Large intestine (tissue), 3 donors: ENCODE data around the gene MAML2. TPM values are rescaled to one million over a fixed set of nuclear protein-coding genes. Genes with fewer than 3 reads are reported as not detected.

Source experiments
- DNase-seq, 2 donors: peaks; one replicate each; pipeline versions ENCODE4 v3.0.0 to v3.0.0-alpha.2; 2013
- H3K27ac ChIP-seq: one replicate; pipeline ENCODE4 v1.5.1; 2013; ENCODE audit warnings: low read length
- H3K27me3 ChIP-seq: 2 replicates; pipeline ENCODE4 v1.6.1; 2013; ENCODE audit warnings: low read length; ENCODE audit not compliant: control insufficient read depth, insufficient read depth
- H3K36me3 ChIP-seq: 2 replicates; pipeline ENCODE4 v1.6.1; 2013; ENCODE audit warnings: low read length; ENCODE audit not compliant: control insufficient read depth, insufficient read depth
- H3K4me1 ChIP-seq: one replicate; pipeline ENCODE4 v1.6.1; 2013; ENCODE audit warnings: low read length; ENCODE audit not compliant: control insufficient read depth, insufficient read depth
- H3K4me3 ChIP-seq: one replicate; pipeline ENCODE4 v1.5.1; 2013; ENCODE audit warnings: low read length
- H3K9me3 ChIP-seq: one replicate; pipeline ENCODE4 v1.6.1; 2013; ENCODE audit warnings: mild to moderate bottlenecking, low read depth, low read length, moderate library complexity; ENCODE audit not compliant: control insufficient read depth
- WGBS: methylation state at CpG from one replicate; pipeline ENCODE4 v1.1.5; 2013; ENCODE audit warnings: low lambda C conversion rate; ENCODE audit not compliant: insufficient coverage; 5-methylcytosine and 5-hydroxymethylcytosine counted together
- polyA plus RNA-seq: library from polyadenylated mRNA; unstranded; fragments of 120-200 nt; gene quantifications from one replicate; pipeline ENCODE4 v1.2.1, GENCODE V29; 2013

The MAML2 gene
- polyA plus RNA-seq, 1 donor, result 11.2 TPM

DNA sequence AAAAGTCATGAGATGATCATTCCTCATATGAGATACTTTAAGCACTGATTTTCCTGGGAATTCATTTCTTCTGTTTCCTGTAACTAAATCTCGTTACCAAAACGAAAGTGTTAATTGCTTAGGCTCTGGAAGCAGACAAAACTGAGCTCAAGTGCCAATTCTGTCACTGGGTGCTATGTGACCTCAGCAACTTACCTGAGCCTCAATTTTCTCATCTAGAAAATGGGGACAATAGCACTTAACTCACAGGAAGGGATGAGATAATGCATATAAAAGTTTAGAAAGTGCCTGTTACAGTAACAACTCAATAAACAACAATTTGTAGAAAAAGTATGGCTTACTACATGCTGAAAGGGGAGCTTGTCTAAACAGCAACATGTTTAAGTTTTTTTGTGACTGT is 248.8 kb downstream of the MAML2 start:
- WGBS, result no CpG with 5 or more reads among the region's 2 CpGs
- H3K9me3 ChIP-seq, result no peaks in the 10 kb centered on the region

DNA sequence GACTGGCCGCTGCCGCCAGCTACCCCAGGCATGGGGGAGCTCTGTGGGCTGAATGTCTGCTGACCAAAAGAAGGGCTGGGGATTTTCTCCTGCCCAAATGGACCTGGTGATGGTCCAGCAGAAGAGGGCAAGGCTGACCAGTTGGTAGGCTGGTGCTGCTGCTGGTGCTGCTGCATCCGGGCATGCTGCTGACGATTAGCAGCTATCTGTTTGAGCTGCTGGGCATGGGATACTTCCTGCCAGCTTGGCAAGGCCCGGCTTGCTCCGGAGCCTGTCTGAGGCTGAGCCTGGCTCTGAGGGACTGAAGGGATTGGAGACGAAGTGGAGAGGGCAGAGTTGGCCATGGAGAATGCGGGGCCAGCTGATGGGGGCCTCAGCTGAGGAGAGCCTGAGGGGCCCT is 250.5 kb downstream of the MAML2 start:
- peaks cover 21% of the 10 kb centered on the region for H3K36me3 ChIP-seq
- whole genome bisulfite sequencing, result no CpG with 5 or more reads among the region's 8 CpGs
- H3K4me1 ChIP-seq, result peaks cover 22% of the 10 kb centered on the region
- H3K4me3 ChIP-seq, result no peak overlapping the region
- no peaks in the 10 kb centered on the region for H3K9me3 ChIP-seq
- no peak for DNase-seq
- H3K27me3 ChIP-seq, result no peaks in the 10 kb centered on the region
- no peak overlapping the region for H3K27ac ChIP-seq

More for the DNA sequence above, 248.8 kb downstream of the MAML2 start:
- Histone ChIP-seq H3K4me3 (no peak overlapping the region), H3K27me3 (no peaks in the 10 kb centered on the region), H3K4me1 (peaks cover 38% of the 10 kb centered on the region), H3K36me3 (peaks cover 21% of the 10 kb centered on the region), H3K27ac (no peak overlapping the region)
- DNase-seq, result no peak

DNA sequence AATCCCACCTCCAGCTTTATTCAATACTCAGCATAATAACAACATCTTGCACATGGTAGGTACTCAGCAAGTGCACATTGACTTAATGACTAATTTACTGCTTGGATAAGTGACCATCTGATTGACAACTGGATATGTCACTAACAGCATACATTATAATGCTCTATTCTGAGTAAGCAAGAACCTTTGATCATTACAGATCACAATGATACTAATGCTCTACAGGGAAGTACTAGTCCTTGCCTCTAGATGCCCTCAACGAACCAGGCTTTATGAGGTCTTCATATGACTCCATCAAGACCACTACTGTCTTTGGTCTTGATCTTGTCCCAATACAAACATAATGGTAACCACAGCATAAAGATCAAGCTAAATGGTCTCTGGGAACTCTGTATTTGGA is 251.5 kb downstream of the MAML2 start:
- Histone ChIP-seq H3K27me3 (no peaks in the 10 kb centered on the region), H3K4me3 (no peak overlapping the region), H3K36me3 (peaks cover 21% of the 10 kb centered on the region), H3K9me3 (no peaks in the 10 kb centered on the region), H3K27ac (no peak overlapping the region), H3K4me1 (peaks cover 12% of the 10 kb centered on the region)
- WGBS, result no CpG with 5 or more reads among the region's 1 CpG
- DNase-seq, result no peak

DNA sequence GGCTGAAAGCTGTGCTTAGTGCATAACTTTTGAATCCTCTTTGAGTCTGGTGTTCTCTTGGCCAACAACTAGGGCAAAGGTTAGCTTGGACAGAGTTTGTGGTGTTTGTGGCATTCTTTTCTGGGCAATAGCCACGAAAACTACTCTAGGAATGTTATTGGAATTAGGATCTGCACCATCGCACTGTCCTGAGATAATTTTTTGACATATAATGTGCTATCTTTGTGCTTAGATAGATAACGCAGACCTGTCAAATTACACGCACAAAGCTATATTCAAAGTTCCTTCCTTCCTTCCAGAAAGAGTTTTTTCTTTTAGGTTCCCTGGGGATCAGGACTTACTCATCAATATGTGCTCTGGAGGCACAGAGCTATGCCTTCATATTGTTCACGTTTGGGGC is 252.3 kb downstream of the MAML2 start:
- DNase-seq, result no peak

DNA sequence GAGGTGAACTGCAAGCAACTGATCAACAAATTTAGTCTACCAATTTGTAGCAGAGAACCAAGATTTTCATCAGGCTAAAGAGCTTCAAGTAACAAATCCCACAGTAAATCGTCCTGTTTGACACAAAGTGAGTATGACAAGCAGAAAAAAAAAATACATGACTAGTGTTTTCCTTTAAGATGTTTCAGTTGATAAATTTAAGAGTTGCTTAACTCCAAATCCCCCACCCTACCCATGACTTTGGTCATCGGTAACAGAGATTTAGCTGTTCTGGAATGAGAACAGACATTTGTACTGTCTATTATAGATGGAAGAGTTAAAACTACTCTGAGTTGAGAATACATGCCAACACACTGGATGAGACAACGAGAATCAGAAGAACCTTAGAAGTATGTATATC is 254.1 kb downstream of the MAML2 start:
- no peaks in the 10 kb centered on the region for H3K27me3 ChIP-seq
- no peak overlapping the region for H3K4me3 ChIP-seq
- no peak overlapping the region for H3K27ac ChIP-seq
- no peaks in the 10 kb centered on the region for H3K4me1 ChIP-seq
- DNase-seq, result no peak
- H3K36me3 ChIP-seq, result peaks cover 21% of the 10 kb centered on the region
- 100% methylated on average over 1 of the region's 3 CpGs for WGBS
- H3K9me3 ChIP-seq, result no peaks in the 10 kb centered on the region

More for the DNA sequence above, 252.3 kb downstream of the MAML2 start:
- H3K4me3 ChIP-seq, result no peak overlapping the region
- H3K4me1 ChIP-seq, result peaks cover 5% of the 10 kb centered on the region
- no peaks in the 10 kb centered on the region for H3K9me3 ChIP-seq
- 65% methylated on average over 2 of the region's 5 CpGs for WGBS
- H3K27ac ChIP-seq, result no peak overlapping the region
- H3K36me3 ChIP-seq, result peaks cover 21% of the 10 kb centered on the region
- H3K27me3 ChIP-seq, result no peaks in the 10 kb centered on the region

DNA sequence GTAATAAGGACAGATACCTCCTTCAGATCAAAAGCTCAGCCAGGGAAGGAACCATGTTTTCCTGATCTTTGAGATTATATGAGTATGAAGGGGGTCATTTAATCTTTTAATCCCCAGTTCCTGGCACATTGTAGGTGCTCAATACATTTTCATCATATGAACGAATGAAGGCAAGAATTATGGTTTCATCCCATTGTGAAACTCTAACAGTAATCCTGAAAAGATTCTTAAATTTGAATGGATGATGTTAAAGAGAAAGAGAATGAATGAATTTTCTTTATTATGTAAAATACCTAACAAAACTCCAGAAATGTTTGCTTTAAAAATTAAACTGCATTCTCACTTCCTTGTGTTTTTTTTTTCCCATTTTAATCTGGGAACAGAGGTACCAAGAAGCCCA is 256.9 kb downstream of the MAML2 start:
- Histone ChIP-seq H3K36me3 (peaks cover under 1% of the 10 kb centered on the region), H3K4me3 (no peak overlapping the region), H3K27me3 (no peaks in the 10 kb centered on the region), H3K27ac (no peak overlapping the region), H3K9me3 (no peaks in the 10 kb centered on the region), H3K4me1 (peaks cover 4% of the 10 kb centered on the region)
- DNase-seq, result no peak
- 86% methylated on average over 1 of the region's 1 CpG for WGBS

DNA sequence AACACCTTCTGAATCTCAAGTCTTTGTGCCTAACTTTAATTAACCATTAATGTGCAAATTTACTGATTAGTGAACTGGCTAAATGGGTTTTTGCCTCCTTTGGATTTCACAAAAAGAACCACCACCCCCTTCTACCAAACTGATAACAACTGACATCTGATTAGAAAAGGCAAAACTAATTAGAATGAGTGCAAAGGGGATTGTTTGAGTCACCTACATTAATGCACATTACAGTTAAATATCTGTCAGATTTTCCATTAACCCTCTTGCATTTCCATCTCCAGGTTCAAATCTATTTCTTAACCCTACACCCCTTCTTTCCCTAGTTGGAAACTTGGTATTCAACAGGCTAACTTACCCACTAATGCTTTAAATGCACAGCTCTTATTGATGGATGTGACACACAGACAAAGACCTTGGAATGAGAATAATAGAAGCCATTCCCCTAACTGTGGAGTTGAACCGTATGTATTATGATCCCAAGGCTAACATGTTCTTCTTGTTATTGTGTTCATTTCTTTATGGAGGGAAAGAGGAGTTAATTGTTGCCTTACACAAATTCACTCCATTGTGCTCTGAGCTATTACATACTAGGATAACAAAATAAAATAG is 257.6 kb downstream of the MAML2 start:
- Histone ChIP-seq H3K27ac (no peak overlapping the region), H3K27me3 (no peaks in the 10 kb centered on the region), H3K4me3 (no peak overlapping the region), H3K9me3 (no peaks in the 10 kb centered on the region), H3K4me1 (peaks cover 4% of the 10 kb centered on the region), H3K36me3 (no peaks in the 10 kb centered on the region)
- no peak for DNase-seq
- 100% methylated on average over 1 of the region's 1 CpG for WGBS

DNA sequence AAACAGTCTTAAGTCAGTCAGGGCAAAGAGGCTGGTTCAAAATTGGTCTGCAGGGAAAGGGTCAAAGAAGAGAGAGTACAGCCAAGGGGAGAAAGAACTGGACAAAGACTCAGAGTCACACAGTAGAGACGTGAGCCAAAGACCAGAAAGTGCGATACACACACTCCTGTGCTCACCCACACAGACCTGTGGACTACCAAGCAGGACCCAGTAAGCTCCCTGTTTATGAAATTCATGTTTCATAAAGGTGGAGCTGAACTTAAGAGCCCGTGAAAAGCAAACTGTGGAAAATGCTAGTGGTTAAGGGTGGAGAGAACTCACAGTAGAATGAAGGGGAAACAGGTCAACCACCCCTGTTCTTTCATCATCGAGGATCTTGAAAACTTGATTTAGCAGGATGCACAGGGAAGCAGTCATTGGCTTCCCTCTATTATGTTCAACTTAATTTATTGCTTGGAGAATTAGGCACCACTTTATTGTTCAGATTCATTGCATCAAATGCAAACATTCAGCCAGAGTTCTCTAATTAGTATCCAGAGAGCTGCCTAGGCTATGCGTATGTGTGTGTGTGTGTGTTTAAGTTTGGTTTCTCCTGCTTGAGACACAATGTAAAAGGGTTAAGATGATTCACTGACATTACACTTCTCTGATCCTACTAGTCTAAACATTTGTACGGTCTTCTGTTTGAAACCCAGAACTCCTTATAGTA is 258.2 kb downstream of the MAML2 start:
- no peak overlapping the region for H3K27ac ChIP-seq
- no peak for DNase-seq
- no peaks in the 10 kb centered on the region for H3K27me3 ChIP-seq
- WGBS, result no CpG with 5 or more reads among the region's 6 CpGs
- no peak overlapping the region for H3K4me3 ChIP-seq
- H3K9me3 ChIP-seq, result no peaks in the 10 kb centered on the region
- no peaks in the 10 kb centered on the region for H3K36me3 ChIP-seq
- peaks cover 4% of the 10 kb centered on the region for H3K4me1 ChIP-seq

DNA sequence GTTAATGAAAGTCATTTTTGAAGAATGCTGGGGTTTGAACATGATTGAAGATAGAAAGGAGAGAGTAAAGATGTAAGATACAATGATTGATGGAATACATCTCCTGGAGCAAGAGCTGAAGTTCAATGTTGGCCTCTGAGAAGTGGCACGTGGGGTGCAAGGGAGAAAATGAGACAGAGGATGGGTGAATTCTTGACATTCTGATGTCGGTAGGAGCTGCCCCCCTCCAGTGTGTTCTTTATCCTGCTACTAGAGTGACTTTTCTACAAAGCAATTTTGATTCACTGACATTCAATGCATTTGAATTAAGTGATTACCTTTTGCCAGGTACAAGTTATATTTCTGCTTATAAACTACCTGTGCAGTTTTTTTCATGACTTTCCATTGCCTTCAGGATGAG is 260.1 kb downstream of the MAML2 start:
- Histone ChIP-seq H3K4me1 (peaks cover 6% of the 10 kb centered on the region), H3K36me3 (no peaks in the 10 kb centered on the region), H3K9me3 (no peaks in the 10 kb centered on the region), H3K27ac (no peak overlapping the region), H3K27me3 (no peaks in the 10 kb centered on the region), H3K4me3 (no peak overlapping the region)
- no peak for DNase-seq
- 100% methylated on average over 1 of the region's 2 CpGs for WGBS

DNA sequence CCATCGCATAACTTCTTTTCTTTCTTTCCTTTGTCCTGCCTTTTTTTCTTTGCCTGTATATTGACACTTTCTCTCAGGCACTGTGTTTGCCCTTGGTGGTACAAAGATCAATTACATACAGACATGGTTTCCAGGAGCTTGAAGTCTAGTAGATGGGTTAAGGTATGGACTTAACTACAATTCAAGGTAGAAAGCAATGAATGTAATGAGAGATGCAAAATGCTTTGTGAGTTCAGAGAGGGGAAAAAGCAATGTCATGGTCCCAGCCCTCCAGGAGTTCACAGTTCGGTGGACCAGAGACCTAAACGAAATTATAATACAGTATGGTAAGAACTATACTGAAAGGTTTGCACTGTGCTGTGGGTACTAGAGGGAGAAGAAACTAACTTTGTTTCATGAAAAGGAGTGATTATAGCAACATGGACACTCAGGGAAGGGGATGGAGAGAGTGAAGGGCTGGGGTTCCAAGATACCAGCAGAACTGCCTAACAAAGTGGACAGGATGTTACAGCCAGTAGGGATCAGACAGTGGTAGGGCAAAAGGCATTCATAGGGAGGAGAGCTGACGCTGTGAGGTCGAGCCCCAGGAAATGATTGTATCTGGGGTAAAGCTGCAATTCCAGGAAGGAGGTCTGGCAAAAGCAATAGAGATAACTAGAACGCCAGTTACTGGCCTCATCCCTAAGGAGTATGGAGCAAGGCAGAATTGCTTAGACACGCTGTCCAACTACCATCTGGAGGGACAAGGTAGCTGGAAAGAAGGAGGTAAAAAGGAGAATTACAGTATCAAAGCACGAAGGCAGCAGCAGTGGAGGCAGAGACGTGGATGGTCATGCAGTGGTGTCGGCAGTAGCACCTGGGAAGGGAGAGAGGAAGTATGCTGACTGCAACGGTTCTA is 260.7 kb downstream of the MAML2 start:
- H3K27ac ChIP-seq, result no peak overlapping the region
- no peak for DNase-seq
- 40% methylated on average over 1 of the region's 11 CpGs for WGBS
- H3K4me3 ChIP-seq, result no peak overlapping the region
- H3K36me3 ChIP-seq, result no peaks in the 10 kb centered on the region
- H3K9me3 ChIP-seq, result no peaks in the 10 kb centered on the region
- H3K4me1 ChIP-seq, result peaks cover 6% of the 10 kb centered on the region
- no peaks in the 10 kb centered on the region for H3K27me3 ChIP-seq
